ENCODE data around the gene HMGN4.
"Not testable (repeated sequence)": the region's sequence is repeated elsewhere in the genome, so short reads cannot be mapped to it uniquely, and the experiment has no call there.

HMGN4 gene

GRCh38 chr6:26537846-26538571 is at the start of gene HMGN4:
TSS of gene HMGN4 (plus strand) at chr6:26538366. CDS start at chr6:26545207, 6,841 bp downstream.
- DNase-seq (ENCODE audit: low read depth): peak; percentile 87

GRCh38 chr6:26489996-26490964 is 47.9 kb upstream of the HMGN4 start:
- DNase-seq (ENCODE audit: low read depth): no peak

GRCh38 chr6:26491604-26492003 is 46.6 kb upstream of the HMGN4 start:
- no peak for DNase-seq (ENCODE audit: low read depth)

- DNase-seq (ENCODE audit: low read depth): peak; percentile 37
Observed at GRCh38 chr6:26493258-26493657, 44.9 kb upstream of the HMGN4 start.

- DNase-seq (ENCODE audit: low read depth): no peak
Observed at GRCh38 chr6:26494117-26494516, 44.0 kb upstream of the HMGN4 start.

GRCh38 chr6:26495281-26495680 is 42.9 kb upstream of the HMGN4 start:
- no peak for DNase-seq (ENCODE audit: low read depth)

- no peak for DNase-seq (ENCODE audit: low read depth)
Observed at GRCh38 chr6:26497610-26498009, 40.6 kb upstream of the HMGN4 start.

- DNase-seq (ENCODE audit: low read depth): no peak
Observed at GRCh38 chr6:26500102-26500501, 38.1 kb upstream of the HMGN4 start, which contains the start of gene BTN1A1. TSS of gene BTN1A1 (plus strand) at chr6:26500303. CDS start at chr6:26501287, 984 bp downstream.

- DNase-seq (ENCODE audit: low read depth): peak; percentile 12
Observed at GRCh38 chr6:26501482-26501986, 36.6 kb upstream of the HMGN4 start.

GRCh38 chr6:26502165-26502564 is 36.0 kb upstream of the HMGN4 start:
- no peak for DNase-seq (ENCODE audit: low read depth)

- DNase-seq (ENCODE audit: low read depth): no peak
Observed at GRCh38 chr6:26502626-26503025, 35.5 kb upstream of the HMGN4 start.

GRCh38 chr6:26507658-26508057 is 30.5 kb upstream of the HMGN4 start:
- no peak for DNase-seq (ENCODE audit: low read depth)

GRCh38 chr6:26511033-26511432 is 27.1 kb upstream of the HMGN4 start:
- not testable (repeated sequence) for DNase-seq (ENCODE audit: low read depth)

- peak; percentile 67 for DNase-seq (ENCODE audit: low read depth)
Observed at GRCh38 chr6:26514984-26515383, 23.2 kb upstream of the HMGN4 start.

- peak; percentile 31 for DNase-seq (ENCODE audit: low read depth)
Observed at GRCh38 chr6:26516481-26517427, 21.4 kb upstream of the HMGN4 start.

- no peak for DNase-seq (ENCODE audit: low read depth)
Observed at GRCh38 chr6:26519359-26519758, 18.8 kb upstream of the HMGN4 start.

GRCh38 chr6:26520237-26520849 is 17.8 kb upstream of the HMGN4 start:
- peak; percentile 65 for DNase-seq (ENCODE audit: low read depth)

GRCh38 chr6:26520850-26521599 is 17.1 kb upstream of the HMGN4 start:
- DNase-seq (ENCODE audit: low read depth): peak; percentile 74

GRCh38 chr6:26521600-26522391 is 16.4 kb upstream of the HMGN4 start:
- DNase-seq (ENCODE audit: low read depth): peak; percentile 81

Measured in iris pigment epithelial cell (primary cell).